GM21717 (cell line): Measurements from ENCODE around the gene SLC9B1.
A peak's percentile ranks its signal among the peaks of the same experiment; 100 is the strongest.

Source experiments
- ATAC-seq: cut with Tn5 transposase; IDR thresholded peaks from one replicate; pipeline ENCODE4 v1.9.1; 2021; ENCODE audit warnings: mild to moderate bottlenecking, moderate library complexity; ENCODE audit not compliant: unreplicated experiment

SLC9B1 gene

GRCh38 chr4:103019308-103020124 lies at the start of gene SLC9B1:
Gene SLC9B1 (minus strand): TSS chr4:103019705. CDS start chr4:102991711, 27,994 bp downstream.
- ATAC-seq, result peak; percentile 98

- ATAC-seq, result no peak
These were observed 48.5 kb upstream of the SLC9B1 start for GRCh38 chr4:103067841-103068547.

- ATAC-seq, result no peak
These were observed 41.1 kb upstream of the SLC9B1 start for GRCh38 chr4:103060453-103061148.

- ATAC-seq, result no peak
These were observed 34.5 kb upstream of the SLC9B1 start for GRCh38 chr4:103054030-103054429.

GRCh38 chr4:103052779-103053178 lies 33.3 kb upstream of the SLC9B1 start:
- no peak for ATAC-seq

GRCh38 chr4:103052145-103052544 lies 32.6 kb upstream of the SLC9B1 start:
- ATAC-seq, result no peak

- ATAC-seq, result no peak
These were observed 31.4 kb upstream of the SLC9B1 start for GRCh38 chr4:103050736-103051436.

- peak; percentile 96 for ATAC-seq
These were observed 27.1 kb upstream of the SLC9B1 start for GRCh38 chr4:103046416-103047290.

- no peak for ATAC-seq
These were observed 24.7 kb upstream of the SLC9B1 start for GRCh38 chr4:103044183-103044582.

- ATAC-seq, result no peak
These were observed 16.7 kb upstream of the SLC9B1 start for GRCh38 chr4:103036169-103036568.

GRCh38 chr4:103032574-103032973 lies 13.1 kb upstream of the SLC9B1 start:
- peak; percentile 58 for ATAC-seq

GRCh38 chr4:103030791-103031190 lies 11.3 kb upstream of the SLC9B1 start:
- ATAC-seq, result no peak

- no peak for ATAC-seq
These were observed 9.8 kb upstream of the SLC9B1 start for GRCh38 chr4:103029300-103029699.

GRCh38 chr4:103026868-103027267 lies 7.4 kb upstream of the SLC9B1 start:
- no peak for ATAC-seq

GRCh38 chr4:103024996-103025395 lies 5.5 kb upstream of the SLC9B1 start:
- ATAC-seq, result no peak

GRCh38 chr4:103021120-103021519 lies 1.6 kb upstream of the SLC9B1 start:
- ATAC-seq, result no peak

- no peak for ATAC-seq
These were observed 856 bp downstream of the SLC9B1 start for GRCh38 chr4:103018391-103019307.

GRCh38 chr4:103012551-103012950 lies 7.0 kb downstream of the SLC9B1 start:
- no peak for ATAC-seq

- no peak for ATAC-seq
These were observed 7.4 kb downstream of the SLC9B1 start for GRCh38 chr4:103012060-103012459.
